Measurements from ENCODE around the gene PTPN12.

The PTPN12 gene

GRCh38 chr7:77563275-77563674 is 26.2 kb downstream of the PTPN12 start:
- H3K4me2 ChIP-seq (ENCODE audit: low read depth, low read length, poor library complexity, severe bottlenecking): no peak overlapping the region

GRCh38 chr7:77565917-77566316 is 28.8 kb downstream of the PTPN12 start:
- Histone ChIP-seq H3K36me3 (ENCODE audit: insufficient read depth, low read length) (no peaks in the 10 kb centered on the region), H3K4me3 (ENCODE audit: low read length, poor library complexity, severe bottlenecking) (no peak overlapping the region), H3K9ac (ENCODE audit: low read depth, low read length, poor library complexity, severe bottlenecking) (no peak overlapping the region), H3K4me1 (ENCODE audit: insufficient read depth, low read length, poor library complexity, severe bottlenecking) (peaks cover 10% of the 10 kb centered on the region), H4K20me1 (ENCODE audit: insufficient read depth, low read length, poor library complexity, severe bottlenecking) (peaks cover 4% of the 10 kb centered on the region), H2AFZ (ENCODE audit: low read length) (no peak overlapping the region), H3F3A (ENCODE audit: low read depth) (no peaks in the 10 kb centered on the region), H3K9me3 (ENCODE audit: insufficient read depth, low read depth, low read length) (no peaks in the 10 kb centered on the region), H3K4me2 (ENCODE audit: low read depth, low read length, poor library complexity, severe bottlenecking) (no peak overlapping the region), H3K27me3 (ENCODE audit: insufficient read depth, low read length, poor library complexity, severe bottlenecking) (no peaks in the 10 kb centered on the region), H3K9me2 (replicated peaks; ENCODE audit: low read depth, low read length) (no peaks in the 10 kb centered on the region), H3K79me2 (ENCODE audit: insufficient read depth, low read length) (peaks cover 39% of the 10 kb centered on the region)
- TF ChIP-seq CTCF (conservative IDR thresholded peaks at IDR 0.05; ENCODE audit: low read length) (no peak), EZH2phosphoT487 (IDR thresholded peaks at IDR 0.05; ENCODE audit: borderline replicate concordance) (no peak)

More at GRCh38 chr7:77563275-77563674, 26.2 kb downstream of the PTPN12 start:
- Histone ChIP-seq H3K9me3 (ENCODE audit: insufficient read depth, low read depth, low read length) (no peaks in the 10 kb centered on the region), H2AFZ (ENCODE audit: low read length) (no peak overlapping the region), H3K9ac (ENCODE audit: low read depth, low read length, poor library complexity, severe bottlenecking) (no peak overlapping the region), H3K9me2 (replicated peaks; ENCODE audit: low read depth, low read length) (no peaks in the 10 kb centered on the region), H3K4me1 (ENCODE audit: insufficient read depth, low read length, poor library complexity, severe bottlenecking) (peaks cover 13% of the 10 kb centered on the region), H3F3A (ENCODE audit: low read depth) (no peaks in the 10 kb centered on the region), H4K20me1 (ENCODE audit: insufficient read depth, low read length, poor library complexity, severe bottlenecking) (peaks cover 7% of the 10 kb centered on the region), H3K79me2 (ENCODE audit: insufficient read depth, low read length) (peaks cover 47% of the 10 kb centered on the region; the same call in 1 of the 2 replicates), H3K27me3 (ENCODE audit: insufficient read depth, low read length, poor library complexity, severe bottlenecking) (no peaks in the 10 kb centered on the region), H3K36me3 (ENCODE audit: insufficient read depth, low read length) (no peaks in the 10 kb centered on the region), H3K4me3 (ENCODE audit: low read length, poor library complexity, severe bottlenecking) (no peak overlapping the region)
- TF ChIP-seq EZH2phosphoT487 (IDR thresholded peaks at IDR 0.05; ENCODE audit: borderline replicate concordance): no peak
- TF ChIP-seq CTCF (conservative IDR thresholded peaks at IDR 0.05; ENCODE audit: low read length): no peak

DNA sequence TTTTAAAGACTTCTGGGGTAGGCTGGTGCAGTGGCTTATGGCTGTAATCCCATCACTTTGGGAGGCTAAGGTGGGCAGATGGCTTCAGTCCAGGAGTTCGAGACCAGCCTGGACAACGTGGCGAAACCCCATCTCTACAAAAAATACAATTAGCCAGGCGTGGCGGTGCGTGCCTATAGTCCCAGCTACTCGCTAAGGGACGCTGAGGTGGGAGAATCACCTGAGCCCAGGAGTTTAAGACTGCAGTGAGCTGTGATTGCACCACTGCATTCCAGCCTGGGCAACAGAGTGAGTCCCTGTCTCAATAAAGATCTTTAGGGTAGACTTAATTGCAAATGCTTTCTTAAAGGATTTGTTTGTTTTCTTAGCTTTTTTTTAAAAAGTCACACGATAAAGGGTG is 29.3 kb downstream of the PTPN12 start:
- Histone ChIP-seq H3K9me2 (replicated peaks; ENCODE audit: low read depth, low read length) (no peaks in the 10 kb centered on the region), H3K9ac (ENCODE audit: low read depth, low read length, poor library complexity, severe bottlenecking) (no peak overlapping the region), H2AFZ (ENCODE audit: low read length) (no peak overlapping the region), H3K27me3 (ENCODE audit: insufficient read depth, low read length, poor library complexity, severe bottlenecking) (no peaks in the 10 kb centered on the region), H3K4me2 (ENCODE audit: low read depth, low read length, poor library complexity, severe bottlenecking) (no peak overlapping the region), H3K4me1 (ENCODE audit: insufficient read depth, low read length, poor library complexity, severe bottlenecking) (peaks cover 5% of the 10 kb centered on the region), H3F3A (ENCODE audit: low read depth) (no peaks in the 10 kb centered on the region), H3K36me3 (ENCODE audit: insufficient read depth, low read length) (no peaks in the 10 kb centered on the region), H3K4me3 (ENCODE audit: low read length, poor library complexity, severe bottlenecking) (no peak overlapping the region), H3K9me3 (ENCODE audit: insufficient read depth, low read depth, low read length) (no peaks in the 10 kb centered on the region), H4K20me1 (ENCODE audit: insufficient read depth, low read length, poor library complexity, severe bottlenecking) (peaks cover 3% of the 10 kb centered on the region), H3K79me2 (ENCODE audit: insufficient read depth, low read length) (peaks cover 34% of the 10 kb centered on the region)
- TF ChIP-seq EZH2phosphoT487 (IDR thresholded peaks at IDR 0.05; ENCODE audit: borderline replicate concordance) (no peak), CTCF (conservative IDR thresholded peaks at IDR 0.05; ENCODE audit: low read length) (no peak)
